Endometrial microvascular endothelial cells (primary cell): ENCODE results near the gene PHF1. TPM values are rescaled to one million over a fixed set of nuclear protein-coding genes. Genes with fewer than 3 reads are reported as not detected.
"Not testable (repeated sequence)": the region's sequence is repeated elsewhere in the genome, so short reads cannot be mapped to it uniquely, and the experiment has no call there.

Source experiments
- in situ Hi-C: cut with HindIII; loops from 2 replicates; pipeline ENCODE4 v1.10.0; 2017; ENCODE audit warnings: low sequenced_read_pairs, low pct_unique_long_range_greater_than_20kb; ENCODE audit errors: inconsistent ontology term
- total RNA-seq: library from RNA; depleted of rRNA; stranded (reverse); fragments of >200 nt; gene quantifications from one replicate; pipeline ENCODE4 v1.2.3, GENCODE V29; 2015; ENCODE audit errors: inconsistent ontology term

Gene PHF1
- total RNA-seq, 1 donor from 2014 or later: 20.3 TPM

GRCh38 chr6:33390767-33391277, 20.0 kb upstream of the PHF1 start:
- in situ Hi-C loops: no loop called here

GRCh38 chr6:33391278-33391921, 19.4 kb upstream of the PHF1 start, which contains the start of gene KIFC1:
Gene KIFC1, plus strand, starts transcription at chr6:33391823. Its CDS starts 163 bp downstream, at chr6:33391986.
- in situ Hi-C loops: no loop called here

GRCh38 chr6:33391922-33392594, 18.8 kb upstream of the PHF1 start:
- in situ Hi-C loops: no loop called here

GRCh38 chr6:33392595-33392948, 18.2 kb upstream of the PHF1 start:
- in situ Hi-C loops: no loop called here

- in situ Hi-C loops: no loop called here
Observed at GRCh38 chr6:33392979-33393378, 17.8 kb upstream of the PHF1 start.

GRCh38 chr6:33397541-33397940, 13.3 kb upstream of the PHF1 start:
- in situ Hi-C loops: no loop called here

GRCh38 chr6:33398601-33399000, 12.2 kb upstream of the PHF1 start:
- in situ Hi-C loops: not testable (repeated sequence)

- in situ Hi-C loops: not testable (repeated sequence)
Observed at GRCh38 chr6:33399881-33400280, 10.9 kb upstream of the PHF1 start.

GRCh38 chr6:33404884-33405283, 5.9 kb upstream of the PHF1 start:
- in situ Hi-C loops: no loop called here

GRCh38 chr6:33405386-33405940, 5.4 kb upstream of the PHF1 start:
- in situ Hi-C loops: no loop called here

GRCh38 chr6:33406126-33406525, 4.7 kb upstream of the PHF1 start:
- in situ Hi-C loops: no loop called here

- in situ Hi-C loops: no loop called here
Observed at GRCh38 chr6:33407132-33407718, 3.6 kb upstream of the PHF1 start.

GRCh38 chr6:33410050-33410710, 634 bp upstream of the PHF1 start:
- in situ Hi-C loops: no loop called here

- in situ Hi-C loops: no loop called here
Observed at GRCh38 chr6:33411632-33412005, 805 bp downstream of the PHF1 start.

GRCh38 chr6:33412140-33413009, 1.6 kb downstream of the PHF1 start:
- in situ Hi-C loops: no loop called here

GRCh38 chr6:33413241-33414120, 2.7 kb downstream of the PHF1 start:
- in situ Hi-C loops: no loop called here

GRCh38 chr6:33414592-33415271, 3.9 kb downstream of the PHF1 start:
- in situ Hi-C loops: no loop called here
